ENCODE results near the gene P4HTM.

The P4HTM gene

DNA sequence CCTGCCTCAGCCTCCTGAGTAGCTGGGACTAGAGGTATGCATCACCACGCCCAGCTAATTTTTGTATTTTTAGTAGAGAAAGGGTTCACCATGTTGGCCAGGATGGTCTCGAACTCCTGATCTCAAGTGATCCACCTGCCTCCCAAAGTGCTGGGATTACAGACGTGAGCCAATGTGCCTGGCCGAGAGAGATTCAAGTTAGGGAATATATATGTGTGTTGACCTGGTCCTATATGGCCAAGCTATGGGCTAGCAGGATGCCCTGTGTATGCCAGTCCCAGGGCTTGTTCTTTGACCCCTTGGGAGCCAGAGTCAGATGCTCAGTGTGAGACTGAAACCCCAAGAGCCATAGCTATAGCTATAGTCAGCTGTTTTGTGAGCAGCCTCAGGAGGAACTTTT is 33.7 kb downstream of the P4HTM start:
- no peak for DNase-seq (ENCODE audit: low read depth, low spot score)
- TF ChIP-seq, protein P1, sequence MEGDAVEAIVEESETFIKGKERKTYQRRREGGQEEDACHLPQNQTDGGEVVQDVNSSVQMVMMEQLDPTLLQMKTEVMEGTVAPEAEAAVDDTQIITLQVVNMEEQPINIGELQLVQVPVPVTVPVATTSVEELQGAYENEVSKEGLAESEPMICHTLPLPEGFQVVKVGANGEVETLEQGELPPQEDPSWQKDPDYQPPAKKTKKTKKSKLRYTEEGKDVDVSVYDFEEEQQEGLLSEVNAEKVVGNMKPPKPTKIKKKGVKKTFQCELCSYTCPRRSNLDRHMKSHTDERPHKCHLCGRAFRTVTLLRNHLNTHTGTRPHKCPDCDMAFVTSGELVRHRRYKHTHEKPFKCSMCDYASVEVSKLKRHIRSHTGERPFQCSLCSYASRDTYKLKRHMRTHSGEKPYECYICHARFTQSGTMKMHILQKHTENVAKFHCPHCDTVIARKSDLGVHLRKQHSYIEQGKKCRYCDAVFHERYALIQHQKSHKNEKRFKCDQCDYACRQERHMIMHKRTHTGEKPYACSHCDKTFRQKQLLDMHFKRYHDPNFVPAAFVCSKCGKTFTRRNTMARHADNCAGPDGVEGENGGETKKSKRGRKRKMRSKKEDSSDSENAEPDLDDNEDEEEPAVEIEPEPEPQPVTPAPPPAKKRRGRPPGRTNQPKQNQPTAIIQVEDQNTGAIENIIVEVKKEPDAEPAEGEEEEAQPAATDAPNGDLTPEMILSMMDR (IDR thresholded peaks at IDR 0.05; ENCODE audit: insufficient read depth, low read length, missing control alignments), result no peak
- CTCF ChIA-PET, result interaction anchor here (0.7 to 9.8 kb wide), 8 partner anchors 8 to 70 kb away, joined by 3 to 95 read pairs (median 22); partner anchors contain the start of genes QRICH1 and WDR6
- POLR2A ChIA-PET, result interaction anchor here (0.6 to 1.1 kb wide), 2 partner anchors 13 to 16 kb away, joined by 3 read pairs; partner anchors contain the start of gene WDR6
- H3K4me3 ChIP-seq (ENCODE audit: low read depth, low read length), result no peak overlapping the region

DNA sequence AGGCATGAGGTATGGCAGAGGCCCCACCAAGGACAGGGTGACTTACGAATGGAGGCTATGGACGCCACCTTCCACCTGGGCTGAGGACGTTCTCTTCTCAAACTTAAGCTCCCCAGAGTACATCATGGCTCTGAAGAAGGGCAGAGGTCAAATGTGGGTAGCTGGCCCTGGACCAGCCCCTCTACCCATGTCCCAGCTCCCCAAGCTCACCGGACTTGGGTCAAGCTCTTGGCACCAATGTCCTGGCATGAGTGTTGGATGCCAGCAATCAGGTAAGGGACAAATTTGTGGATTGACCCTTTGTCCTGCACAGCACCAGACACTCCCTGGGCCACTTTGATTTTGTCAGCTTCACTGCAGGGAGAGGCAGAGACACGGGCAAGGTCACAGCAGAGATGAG is 34.4 kb downstream of the P4HTM start:
- DNase-seq (ENCODE audit: low read depth, low spot score), result no peak
- ChIA-PET POLR2A (interaction anchor here (1.1 kb wide), 1 partner anchor 17 kb away, joined by 3 read pairs; the partner anchor contains the start of gene WDR6), CTCF (interaction anchor here (0.7 to 8.0 kb wide), 2 partner anchors 11 to 35 kb away, joined by 3 to 59 read pairs; no protein-coding TSS in a partner anchor)
- H3K4me3 ChIP-seq (ENCODE audit: low read depth, low read length), result no peak overlapping the region
- TF ChIP-seq, protein P1 (IDR thresholded peaks at IDR 0.05; ENCODE audit: insufficient read depth, low read length, missing control alignments), result no peak

DNA sequence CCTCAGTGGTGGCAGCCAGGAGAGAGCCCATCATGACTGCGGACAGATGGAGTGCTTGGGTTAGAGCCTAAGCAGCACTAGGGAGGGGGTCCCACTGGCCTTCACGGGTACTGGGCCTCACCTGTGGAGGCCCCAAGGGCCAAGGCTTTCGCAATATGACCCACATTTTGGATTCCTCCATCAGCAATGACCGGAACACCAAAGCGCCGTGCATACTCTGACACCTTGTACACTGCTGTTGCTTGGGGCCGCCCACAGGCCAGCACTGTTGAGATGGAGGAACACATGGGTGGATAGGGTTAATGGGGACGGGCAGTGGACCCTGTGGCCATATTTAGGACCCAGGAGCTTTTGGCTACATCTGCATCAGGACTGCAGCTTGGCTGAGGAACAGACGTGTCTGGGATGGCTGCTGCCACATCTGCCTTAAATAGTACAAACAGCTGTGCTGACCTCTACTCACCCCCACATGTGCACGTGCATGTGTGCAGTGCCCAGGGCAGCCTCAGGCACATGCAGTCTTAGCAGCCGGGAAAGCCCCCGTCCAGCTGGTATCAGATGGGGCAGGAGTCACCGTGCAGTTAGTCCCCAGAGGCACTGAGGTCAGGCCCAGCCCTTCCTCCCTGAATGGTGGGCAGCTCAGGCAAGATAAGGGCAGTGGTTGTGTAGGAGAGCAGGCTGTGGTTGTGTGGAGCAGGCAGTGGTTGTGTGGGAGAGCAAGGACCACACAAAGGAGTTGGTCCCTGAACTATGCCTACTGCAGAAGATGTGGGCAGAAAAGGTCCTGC is 35.2 kb downstream of the P4HTM start:
- no peak for DNase-seq (ENCODE audit: low read depth, low spot score)
- ChIA-PET CTCF (interaction anchor here (0.8 to 8.0 kb wide), 2 partner anchors 12 to 36 kb away, joined by 3 to 59 read pairs; no protein-coding TSS in a partner anchor), POLR2A (interaction anchor here (3.1 kb wide), 1 partner anchor 18 kb away, joined by 19 read pairs; the partner anchor contains the start of gene WDR6)
- TF ChIP-seq, protein P1 (IDR thresholded peaks at IDR 0.05; ENCODE audit: insufficient read depth, low read length, missing control alignments), result no peak
- no peak overlapping the region for H3K4me3 ChIP-seq (ENCODE audit: low read depth, low read length)

GRCh38 chr3:49025793-49026520 is 35.9 kb downstream of the P4HTM start:
- ChIA-PET POLR2A (interaction anchor here (0.6 to 3.1 kb wide), 3 partner anchors 19 to 68 kb away, joined by 3 to 19 read pairs (median 3); partner anchors contain the start of genes QRICH1 and WDR6), CTCF (interaction anchor here (0.6 to 8.0 kb wide), 6 partner anchors 13 to 81 kb away, joined by 3 to 59 read pairs (median 4); partner anchors contain the start of genes P4HTM and WDR6)
- H3K4me3 ChIP-seq (ENCODE audit: low read depth, low read length), result no peak overlapping the region
- TF ChIP-seq, protein P1 (IDR thresholded peaks at IDR 0.05; ENCODE audit: insufficient read depth, low read length, missing control alignments), result no peak
- DNase-seq (ENCODE audit: low read depth, low spot score), result no peak

GRCh38 chr3:49026536-49026935 is 36.5 kb downstream of the P4HTM start:
- CTCF ChIA-PET, result interaction anchor here (0.6 to 8.0 kb wide), 5 partner anchors 13 to 81 kb away, joined by 3 to 59 read pairs (median 4); partner anchors contain the start of genes P4HTM and WDR6
- POLR2A ChIA-PET, result interaction anchor here (0.6 to 3.1 kb wide), 4 partner anchors 19 to 67 kb away, joined by 3 to 19 read pairs (median 3); partner anchors contain the start of genes QRICH1 and WDR6
- TF ChIP-seq, protein P1 (IDR thresholded peaks at IDR 0.05; ENCODE audit: insufficient read depth, low read length, missing control alignments), result no peak
- no peak for DNase-seq (ENCODE audit: low read depth, low spot score)
- no peak overlapping the region for H3K4me3 ChIP-seq (ENCODE audit: low read depth, low read length)

Measured in AG04449 (cell line).